OCI-LY7 (cell line): ENCODE measurements around the gene NDRG4. TPM values are rescaled to one million over a fixed set of nuclear protein-coding genes. Genes with fewer than 3 reads are reported as not detected.

Source experiments
- BruUV-seq: library from RNA; stranded (reverse); fragments of 400-500 nt; replicated peaks from 2 replicates; lab custom pipeline; 2021; lab: Mats Ljungman, UMichigan
- CTCF ChIA-PET: fragments of 300-600 bp; sonication (Branson Sonifier 250); formaldehyde crosslinking; loops from one replicate; lab custom pipeline; 2022; ENCODE audit warnings: antibody characterized with exemption; ENCODE audit not compliant: unreplicated experiment; lab: Charles Lee
- POLR2A ChIA-PET: fragments of 300-600 bp; sonication (Branson Sonifier 250); formaldehyde crosslinking; loops from one replicate; lab custom pipeline; 2022; ENCODE audit warnings: antibody characterized with exemption; lab: Charles Lee
- DNase-seq: peaks from one replicate; pipeline ENCODE4 v3.0.0-alpha.2; 2015; ENCODE audit warnings: low spot score
- H2AFZ ChIP-seq: fragments of 200-600 bp; sonication (generic), shearing (Covaris generic); 2 replicates; pipeline ENCODE4 v1.6.1; 2014; ENCODE audit warnings: mild to moderate bottlenecking, antibody characterized with exemption, low read length, moderate library complexity
- H3K27ac ChIP-seq: fragments of 200-600 bp; sonication (generic); 2 replicates; pipeline ENCODE4 v1.5.1; 2014; ENCODE audit warnings: mixed run types, low read depth, mild to moderate bottlenecking, moderate library complexity, low read length, inconsistent platforms; ENCODE audit not compliant: poor library complexity, severe bottlenecking
- H3K36me3 ChIP-seq: fragments of 200-600 bp; sonication (generic); 2 replicates; pipeline ENCODE4 v1.6.1; 2014; ENCODE audit warnings: mild to moderate bottlenecking, antibody characterized with exemption, low read length, moderate library complexity, mixed read lengths; ENCODE audit not compliant: insufficient read depth
- H3K4me1 ChIP-seq: fragments of 200-600 bp; sonication (generic); 2 replicates; pipeline ENCODE4 v1.5.1; 2014; ENCODE audit warnings: mild to moderate bottlenecking, low read length; ENCODE audit not compliant: insufficient read depth, poor library complexity, severe bottlenecking
- H3K4me2 ChIP-seq: fragments of 200-600 bp; sonication (generic); 2 replicates; pipeline ENCODE4 v1.6.1; 2014; ENCODE audit warnings: mild to moderate bottlenecking, low read length
- H3K4me3 ChIP-seq: fragments of 200-600 bp; sonication (generic); 2 replicates; pipeline ENCODE4 v1.5.1; 2014; ENCODE audit warnings: mild to moderate bottlenecking, low read depth, low read length; ENCODE audit not compliant: poor library complexity, severe bottlenecking
- H3K79me2 ChIP-seq: fragments of 200-600 bp; sonication (generic); 2 replicates; pipeline ENCODE4 v1.6.1; 2016; ENCODE audit warnings: low read depth, mild to moderate bottlenecking, low read length, moderate library complexity, mixed read lengths; ENCODE audit not compliant: insufficient read depth
- H3K9me2 ChIP-seq: fragments of 200-600 bp; sonication (generic); 2 replicates; pipeline ENCODE4 v1.6.1; 2016; ENCODE audit warnings: mild to moderate bottlenecking, low read length, mixed read lengths; ENCODE audit not compliant: insufficient read depth
- H3K9me3 ChIP-seq: fragments of 200-600 bp; sonication (generic); 2 replicates; pipeline ENCODE4 v1.6.1; 2014; ENCODE audit warnings: mild to moderate bottlenecking, mixed run types, low read length, mixed read lengths
- H4K20me1 ChIP-seq: fragments of 200-600 bp; sonication (generic); 2 replicates; pipeline ENCODE4 v1.6.1; 2014; ENCODE audit warnings: mild to moderate bottlenecking, antibody characterized with exemption, low read length, moderate library complexity, mixed read lengths; ENCODE audit not compliant: insufficient read depth
- CTCF ChIP-seq: fragments of 200-600 bp; sonication (generic); conservative IDR thresholded peaks from 2 replicates; pipeline ENCODE4 v1.5.1; 2014; ENCODE audit warnings: mild to moderate bottlenecking, antibody characterized with exemption, low read length, moderate library complexity, mixed read lengths
- EZH2phosphoT487 ChIP-seq: fragments of 200-600 bp; sonication (generic); IDR thresholded peaks from 2 replicates; pipeline ENCODE4 v1.6.1; 2018; ENCODE audit warnings: low read depth, borderline replicate concordance, mild to moderate bottlenecking, mixed run types, antibody characterized with exemption, low read length, moderate library complexity, mixed read lengths
- intact Hi-C: fragments of 100-400 bp; cut with micrococcal nuclease; formaldehyde crosslinking; loops from one replicate; pipeline ENCODE4 v1.10.0; 2022; ENCODE audit not compliant: unreplicated experiment
- total RNA-seq, 2 experiments: library from RNA; depleted of rRNA in 1 of 2; stranded (reverse); fragments of >200 nt in 1 of 2; shearing (Covaris generic) in 1 of 2; gene quantifications; 2 replicates each; pipeline ENCODE4 v1.2.3, GENCODE V29; 2014 to 2022

Gene NDRG4
- total RNA-seq, 2 experiments from 2014 or later = 8.8 to 9.5 TPM

GRCh38 chr16:58456193-58456592 is 43.8 kb upstream of the NDRG4 start:
- DNase-seq = no peak
- intact Hi-C loops = no loop called here

GRCh38 chr16:58458606-58459343 is 41.2 kb upstream of the NDRG4 start:
- no peak overlapping the region for H3K4me2 ChIP-seq

More at GRCh38 chr16:58456193-58456592, 43.8 kb upstream of the NDRG4 start:
- ChIA-PET POLR2A (interaction anchor here (1.2 kb wide), 1 partner anchor 15 kb away, joined by 4 read pairs; no protein-coding TSS in a partner anchor), CTCF (no interaction called here)
- TF ChIP-seq EZH2phosphoT487 (no peak), CTCF (no peak)
- Histone ChIP-seq H3K4me1 (peaks cover 7% of the 10 kb centered on the region), H3K4me2 (no peak overlapping the region), H3K36me3 (no peaks in the 10 kb centered on the region), H3K4me3 (no peak overlapping the region), H4K20me1 (no peaks in the 10 kb centered on the region), H2AFZ (no peak overlapping the region), H3K9me3 (no peaks in the 10 kb centered on the region), H3K79me2 (no peaks in the 10 kb centered on the region), H3K27ac (no peak overlapping the region), H3K9me2 (no peaks in the 10 kb centered on the region)
- no TSS peak for BruUV-seq

More at GRCh38 chr16:58458606-58459343, 41.2 kb upstream of the NDRG4 start:
- intact Hi-C loops = no loop called here
- DNase-seq = no peak
- H3K4me3 ChIP-seq = no peak overlapping the region
- BruUV-seq = no TSS peak
- H2AFZ ChIP-seq = no peak overlapping the region
- ChIA-PET POLR2A (interaction anchor here (0.8 kb wide), 1 partner anchor 12 kb away, joined by 5 read pairs; no protein-coding TSS in a partner anchor), CTCF (no interaction called here)
- TF ChIP-seq CTCF (no peak), EZH2phosphoT487 (no peak)
- no peaks in the 10 kb centered on the region for H3K79me2 ChIP-seq
- peaks cover 2% of the 10 kb centered on the region for H3K4me1 ChIP-seq
- H4K20me1 ChIP-seq = no peaks in the 10 kb centered on the region
- no peaks in the 10 kb centered on the region for H3K9me3 ChIP-seq
- no peaks in the 10 kb centered on the region for H3K36me3 ChIP-seq
- no peaks in the 10 kb centered on the region for H3K9me2 ChIP-seq
- H3K27ac ChIP-seq = no peak overlapping the region
